GM10266 (cell line): ENCODE data around the gene PSORS1C1.

ENCODE experiments used
- DNase-seq: peaks from one replicate; pipeline ENCODE4 v3.0.0; 2012; ENCODE audit errors: extremely low spot score
- TF ChIP-seq, protein P1 (sequence below): IDR thresholded peaks from 2 replicates; pipeline ENCODE4 v1.5.1; 2012; ENCODE audit warnings: mild to moderate bottlenecking, low read depth; ENCODE audit not compliant: control insufficient read depth, insufficient read depth; ENCODE audit errors: missing control alignments

Gene PSORS1C1

GRCh38 chr6:31121131-31121790 is 6.7 kb downstream of the PSORS1C1 start:
- DNase-seq = no peak

DNA sequence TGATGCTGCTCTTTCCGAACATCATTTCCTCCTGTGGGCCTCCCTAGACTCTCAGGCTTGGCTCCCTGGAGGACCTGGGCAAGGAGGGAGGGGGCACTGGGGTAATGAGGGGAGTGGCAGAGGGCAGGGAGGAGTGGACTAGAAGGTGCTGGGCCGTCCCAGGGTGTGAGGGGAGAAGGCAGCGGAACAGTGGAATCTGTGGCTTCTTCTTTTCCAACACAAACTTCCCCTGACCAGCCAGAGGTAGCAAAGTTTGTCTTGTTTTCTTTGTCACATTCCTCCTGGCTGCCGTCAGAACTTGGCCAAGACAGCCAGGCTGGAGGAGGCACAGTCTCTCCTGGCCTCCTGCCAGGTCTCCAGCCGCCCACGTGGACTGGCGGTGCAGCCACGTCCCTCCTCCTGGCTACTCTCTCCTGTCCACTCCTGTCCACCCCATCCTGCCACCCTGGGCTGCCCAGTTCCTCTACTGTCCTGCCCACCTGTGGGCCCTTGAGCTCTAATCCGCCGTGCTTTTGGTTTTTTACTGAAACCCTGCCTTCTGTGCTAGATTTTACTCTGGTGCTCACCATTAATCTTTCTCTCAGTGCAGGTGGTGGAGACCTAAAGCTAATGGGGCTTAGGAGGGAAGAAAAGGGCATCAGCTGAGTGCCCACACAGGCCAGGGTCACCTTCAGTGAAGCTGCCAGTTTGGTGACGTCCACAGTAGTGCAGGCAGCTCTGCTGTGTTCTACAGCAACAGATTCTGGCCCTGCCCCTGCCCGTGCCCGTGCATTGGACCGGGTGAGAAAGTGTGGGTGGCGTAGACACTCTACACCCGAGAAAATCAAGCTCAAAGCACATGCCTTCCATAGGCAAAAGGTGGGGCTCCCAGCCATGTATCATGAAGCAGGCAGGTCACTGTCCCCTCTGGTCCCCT is 8.4 kb downstream of the PSORS1C1 start:
- TF ChIP-seq, protein P1, sequence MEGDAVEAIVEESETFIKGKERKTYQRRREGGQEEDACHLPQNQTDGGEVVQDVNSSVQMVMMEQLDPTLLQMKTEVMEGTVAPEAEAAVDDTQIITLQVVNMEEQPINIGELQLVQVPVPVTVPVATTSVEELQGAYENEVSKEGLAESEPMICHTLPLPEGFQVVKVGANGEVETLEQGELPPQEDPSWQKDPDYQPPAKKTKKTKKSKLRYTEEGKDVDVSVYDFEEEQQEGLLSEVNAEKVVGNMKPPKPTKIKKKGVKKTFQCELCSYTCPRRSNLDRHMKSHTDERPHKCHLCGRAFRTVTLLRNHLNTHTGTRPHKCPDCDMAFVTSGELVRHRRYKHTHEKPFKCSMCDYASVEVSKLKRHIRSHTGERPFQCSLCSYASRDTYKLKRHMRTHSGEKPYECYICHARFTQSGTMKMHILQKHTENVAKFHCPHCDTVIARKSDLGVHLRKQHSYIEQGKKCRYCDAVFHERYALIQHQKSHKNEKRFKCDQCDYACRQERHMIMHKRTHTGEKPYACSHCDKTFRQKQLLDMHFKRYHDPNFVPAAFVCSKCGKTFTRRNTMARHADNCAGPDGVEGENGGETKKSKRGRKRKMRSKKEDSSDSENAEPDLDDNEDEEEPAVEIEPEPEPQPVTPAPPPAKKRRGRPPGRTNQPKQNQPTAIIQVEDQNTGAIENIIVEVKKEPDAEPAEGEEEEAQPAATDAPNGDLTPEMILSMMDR = no peak
- no peak for DNase-seq

More at GRCh38 chr6:31121131-31121790, 6.7 kb downstream of the PSORS1C1 start:
- TF ChIP-seq, protein P1 = no peak

- TF ChIP-seq, protein P1 = no peak
- DNase-seq = no peak
Measured at GRCh38 chr6:31125162-31125561, 10.6 kb downstream of the PSORS1C1 start.

- DNase-seq = no peak
Measured at GRCh38 chr6:31125586-31126363, 11.2 kb downstream of the PSORS1C1 start.

GRCh38 chr6:31126396-31127175 is 12.0 kb downstream of the PSORS1C1 start:
- DNase-seq = no peak
- TF ChIP-seq, protein P1 = no peak

More at GRCh38 chr6:31125586-31126363, 11.2 kb downstream of the PSORS1C1 start:
- TF ChIP-seq, protein P1 = no peak

GRCh38 chr6:31128093-31128676 is 13.6 kb downstream of the PSORS1C1 start:
- TF ChIP-seq, protein P1 = peak; percentile 77

More at GRCh38 chr6:31128093-31128676, 13.6 kb downstream of the PSORS1C1 start:
- DNase-seq = peak; percentile 80
